Tibial nerve (tissue), 4 donors: Measurements from ENCODE around the gene ARL8B. TPM values are rescaled to one million over a fixed set of nuclear protein-coding genes. Genes with fewer than 3 reads are reported as not detected.
A peak's percentile ranks its signal among the peaks of the same experiment; 100 is the strongest.

Source experiments
- DNase-seq, 2 donors: peaks; one replicate each; pipeline ENCODE4 v3.0.0-alpha.2; 2019; ENCODE audit warnings: low spot score in 2 of 2
- H3K27ac ChIP-seq, 4 donors: fragments of 200-600 bp; sonication (generic) in 3 of 4; one replicate each; pipeline ENCODE4 v1.5.1; 2017 to 2019; ENCODE audit warnings: mild to moderate bottlenecking in 1 of 4
- H3K27me3 ChIP-seq, 2 donors: fragments of 200-600 bp; sonication (generic) in 1 of 2; one replicate each; pipeline versions ENCODE4 v1.5.1 to v1.6.0; 2017 to 2019
- H3K36me3 ChIP-seq, 3 donors: fragments of 200-600 bp; sonication (generic); one replicate each; pipeline ENCODE4 v1.5.1; 2018 to 2019
- H3K4me1 ChIP-seq, 4 donors: fragments of 200-600 bp; sonication (generic) in 3 of 4; one replicate each; pipeline ENCODE4 v1.5.1; 2017 to 2019
- H3K4me3 ChIP-seq, 4 donors: fragments of 200-600 bp; sonication (generic) in 3 of 4; one replicate each; pipeline ENCODE4 v1.5.1; 2017 to 2019; ENCODE audit warnings: mild to moderate bottlenecking in 1 of 4, moderate library complexity in 1 of 4
- H3K9me3 ChIP-seq, 4 donors: fragments of 200-600 bp; sonication (generic) in 3 of 4; one replicate each; pipeline ENCODE4 v1.5.1; 2017 to 2019
- EP300 ChIP-seq, 2 donors: sonication (generic); formaldehyde crosslinking; IDR thresholded peaks; one replicate each; pipeline ENCODE4 v1.6.1; 2017; ENCODE audit warnings: antibody characterized with exemption in 2 of 2, mild to moderate bottlenecking in 1 of 2
- POLR2A ChIP-seq, 2 donors: fragments of 450-650 bp; IDR thresholded peaks; one replicate each; pipeline ENCODE4 v1.6.1; 2017; ENCODE audit warnings: antibody characterized with exemption in 2 of 2, mild to moderate bottlenecking in 2 of 2, moderate library complexity in 2 of 2
- WGBS, 2 donors: methylation state at CpG; one replicate each; pipeline ENCODE4 v1.1.5; 2018; 5-methylcytosine and 5-hydroxymethylcytosine counted together
- total RNA-seq, 4 donors: library from RNA; depleted of rRNA; stranded (reverse); fragments of >200 nt; gene quantifications; one replicate each; pipeline ENCODE4 v1.1.0, GENCODE V29; 2016
- TF ChIP-seq, protein P1 (sequence below), 5 experiments: fragments of 200-600 bp in 3 of 5; fragments of 450-650 bp in 2 of 5; sonication (generic) in 3 of 5; IDR thresholded peaks; one replicate each; pipeline ENCODE4 v1.5.1; 2016 to 2019; ENCODE audit warnings: antibody characterized with exemption in 5 of 5, mild to moderate bottlenecking in 3 of 5, moderate library complexity in 2 of 5

ARL8B gene
- total RNA-seq, 4 donors from 2014 or later: 47.6 to 54.4 (median 49.4) TPM

DNA sequence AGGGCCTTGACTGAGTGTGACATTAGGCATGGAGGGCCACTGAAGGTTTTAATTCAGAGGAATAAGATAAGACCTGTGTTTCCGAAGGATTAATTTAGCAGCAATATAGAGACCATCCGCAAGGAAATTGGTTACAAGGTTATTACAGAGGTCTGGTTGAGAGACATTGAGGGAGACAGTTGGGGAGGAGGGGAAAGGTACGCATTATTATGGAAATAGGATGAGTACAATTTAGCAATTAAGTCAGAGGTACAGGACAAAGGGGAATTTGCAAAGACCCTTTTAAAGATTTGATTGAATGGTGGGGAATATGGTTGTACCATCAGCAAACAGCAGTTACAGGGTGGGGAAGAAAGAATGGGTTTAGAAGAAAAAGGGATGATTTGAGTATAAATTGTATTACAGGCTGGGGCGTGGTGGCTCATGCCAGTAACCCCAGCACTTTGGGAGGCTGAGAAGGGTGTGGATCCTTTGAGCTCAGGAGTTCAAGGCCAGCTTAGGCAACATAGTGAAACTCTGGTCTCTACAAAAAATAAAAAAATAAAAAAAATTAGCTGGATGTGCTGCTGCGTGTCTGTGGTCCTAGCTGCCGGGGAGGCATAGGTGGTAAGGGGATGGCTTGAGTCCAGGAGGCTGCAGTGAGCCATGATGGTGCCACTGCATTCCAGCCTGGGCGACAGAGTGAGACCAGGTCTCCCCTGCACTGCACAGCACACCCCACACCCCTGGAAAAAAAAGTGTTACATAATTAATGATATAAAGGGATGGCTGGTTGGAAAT is 11.3 kb downstream of the ARL8B start:
- no peak overlapping the region for H3K27ac ChIP-seq
- H3K27me3 ChIP-seq: no peaks in the 10 kb centered on the region
- no peak overlapping the region for H3K4me3 ChIP-seq
- no peak for DNase-seq
- peaks cover 0 to 77% (median 24%) of the 10 kb centered on the region in 4 donors for H3K4me1 ChIP-seq
- no peaks in the 10 kb centered on the region for H3K9me3 ChIP-seq
- 86 to 88% methylated on average over 7 of the region's 7 CpGs for WGBS, 2 donors
- H3K36me3 ChIP-seq: peaks cover 0 to 15% (median 0%) of the 10 kb centered on the region in 3 donors
- no peak for TF ChIP-seq EP300 (IDR thresholded peaks at IDR 0.05)
- TF ChIP-seq, protein P1, sequence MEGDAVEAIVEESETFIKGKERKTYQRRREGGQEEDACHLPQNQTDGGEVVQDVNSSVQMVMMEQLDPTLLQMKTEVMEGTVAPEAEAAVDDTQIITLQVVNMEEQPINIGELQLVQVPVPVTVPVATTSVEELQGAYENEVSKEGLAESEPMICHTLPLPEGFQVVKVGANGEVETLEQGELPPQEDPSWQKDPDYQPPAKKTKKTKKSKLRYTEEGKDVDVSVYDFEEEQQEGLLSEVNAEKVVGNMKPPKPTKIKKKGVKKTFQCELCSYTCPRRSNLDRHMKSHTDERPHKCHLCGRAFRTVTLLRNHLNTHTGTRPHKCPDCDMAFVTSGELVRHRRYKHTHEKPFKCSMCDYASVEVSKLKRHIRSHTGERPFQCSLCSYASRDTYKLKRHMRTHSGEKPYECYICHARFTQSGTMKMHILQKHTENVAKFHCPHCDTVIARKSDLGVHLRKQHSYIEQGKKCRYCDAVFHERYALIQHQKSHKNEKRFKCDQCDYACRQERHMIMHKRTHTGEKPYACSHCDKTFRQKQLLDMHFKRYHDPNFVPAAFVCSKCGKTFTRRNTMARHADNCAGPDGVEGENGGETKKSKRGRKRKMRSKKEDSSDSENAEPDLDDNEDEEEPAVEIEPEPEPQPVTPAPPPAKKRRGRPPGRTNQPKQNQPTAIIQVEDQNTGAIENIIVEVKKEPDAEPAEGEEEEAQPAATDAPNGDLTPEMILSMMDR (IDR thresholded peaks at IDR 0.05): no peak
- no peak for TF ChIP-seq POLR2A (IDR thresholded peaks at IDR 0.05)

DNA sequence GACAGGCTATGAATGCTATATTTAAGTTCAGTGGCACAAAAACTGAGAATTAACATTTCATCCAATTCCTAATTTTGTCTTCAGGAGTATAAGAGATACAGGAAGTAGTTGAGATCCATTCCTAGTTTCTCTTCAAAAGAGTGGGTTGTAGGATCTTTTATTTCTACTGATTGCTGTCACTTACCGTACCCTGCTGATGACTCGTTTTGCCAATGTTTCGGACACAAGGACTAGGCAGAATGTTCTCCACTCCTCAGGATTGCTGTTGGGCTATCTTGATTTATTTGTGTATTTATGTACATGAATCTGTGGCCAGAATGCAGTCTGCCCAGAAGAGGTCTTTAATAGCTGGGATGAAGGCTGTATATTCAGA is 11.9 kb downstream of the ARL8B start:
- DNase-seq: no peak
- peaks cover 0 to 78% (median 29%) of the 10 kb centered on the region in 4 donors for H3K4me1 ChIP-seq

DNA sequence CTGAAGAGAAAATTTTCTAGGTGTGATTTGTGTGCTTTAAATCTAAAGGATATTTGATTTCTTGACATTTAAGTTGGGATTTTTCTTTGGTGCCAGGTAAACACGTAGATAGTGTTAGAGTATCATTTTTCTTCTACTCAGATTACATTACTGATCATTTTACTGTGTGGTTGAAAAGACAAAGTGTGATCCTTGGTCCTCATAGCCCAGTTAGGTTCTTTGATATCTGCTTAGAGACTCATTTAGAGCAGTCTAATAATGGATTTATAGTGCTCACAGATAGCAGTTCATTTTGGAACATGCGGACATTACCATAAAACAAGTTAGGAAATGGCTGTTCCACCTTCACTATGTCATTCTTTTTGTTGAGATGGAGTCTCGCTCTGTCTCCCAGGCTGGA is 12.4 kb downstream of the ARL8B start:
- Histone ChIP-seq H3K27ac (no peak overlapping the region), H3K36me3 (peaks cover 0 to 14% (median 0%) of the 10 kb centered on the region in 3 donors), H3K4me1 (peaks cover 0 to 78% (median 32%) of the 10 kb centered on the region in 4 donors), H3K9me3 (no peaks in the 10 kb centered on the region), H3K4me3 (no peak overlapping the region), H3K27me3 (no peaks in the 10 kb centered on the region)
- WGBS, 2 donors: 88 to 93% methylated on average over 3 of the region's 3 CpGs
- DNase-seq: no peak
- TF ChIP-seq EP300 (IDR thresholded peaks at IDR 0.05): no peak
- TF ChIP-seq, protein P1 (IDR thresholded peaks at IDR 0.05): no peak

More for the DNA sequence above, 11.9 kb downstream of the ARL8B start:
- H3K4me3 ChIP-seq: no peak overlapping the region
- H3K27ac ChIP-seq: no peak overlapping the region
- no peaks in the 10 kb centered on the region for H3K9me3 ChIP-seq
- TF ChIP-seq POLR2A (IDR thresholded peaks at IDR 0.05) (no peak), EP300 (IDR thresholded peaks at IDR 0.05) (no peak)
- peaks cover 0 to 15% (median 0%) of the 10 kb centered on the region in 3 donors for H3K36me3 ChIP-seq
- no peaks in the 10 kb centered on the region for H3K27me3 ChIP-seq
- WGBS, 2 donors: 86 to 88% methylated on average over 3 of the region's 3 CpGs

DNA sequence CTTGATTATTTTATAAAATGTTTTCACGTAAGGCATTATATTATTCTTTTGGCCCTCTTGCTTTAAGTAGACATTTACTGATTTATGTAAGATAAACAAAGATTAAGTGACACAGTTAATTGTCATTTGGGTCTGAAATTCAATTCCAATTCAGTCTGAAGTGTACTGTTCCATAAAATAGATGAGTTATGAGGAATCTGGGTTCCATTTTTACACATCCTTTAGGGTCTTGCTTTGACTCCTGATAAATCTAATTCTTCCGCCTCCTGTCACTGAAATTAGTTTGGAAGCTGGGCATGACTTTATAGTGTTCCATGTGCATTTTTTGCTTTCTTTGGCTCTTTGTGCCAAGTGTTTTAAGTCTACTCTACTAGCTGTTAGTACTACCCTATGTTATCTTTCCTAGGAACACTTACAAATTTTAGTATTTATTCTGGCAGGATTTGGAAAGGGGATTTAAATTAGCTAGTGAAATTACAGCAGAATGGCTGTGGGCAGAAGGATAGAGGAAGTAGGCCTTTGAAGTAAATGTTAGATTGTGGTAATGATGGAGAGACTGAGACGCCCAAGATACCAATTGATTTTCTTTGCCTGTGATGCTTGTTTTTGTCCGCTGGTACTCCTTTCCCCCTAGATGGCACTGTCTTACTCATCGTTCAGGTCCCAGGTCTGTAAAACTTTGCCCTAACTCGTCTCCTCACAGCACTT is 14.3 kb downstream of the ARL8B start:
- Histone ChIP-seq H3K27ac (no peak overlapping the region), H3K4me3 (no peak overlapping the region), H3K27me3 (no peaks in the 10 kb centered on the region), H3K4me1 (peaks cover 0 to 89% (median 37%) of the 10 kb centered on the region in 4 donors), H3K36me3 (no peaks in the 10 kb centered on the region), H3K9me3 (no peaks in the 10 kb centered on the region)
- 66 to 72% methylated on average over 6 of the region's 6 CpGs for WGBS, 2 donors
- DNase-seq: no peak
- TF ChIP-seq EP300 (IDR thresholded peaks at IDR 0.05): no peak
- TF ChIP-seq, protein P1 (IDR thresholded peaks at IDR 0.05): peak in 1 of 5 experiments; percentile 27

DNA sequence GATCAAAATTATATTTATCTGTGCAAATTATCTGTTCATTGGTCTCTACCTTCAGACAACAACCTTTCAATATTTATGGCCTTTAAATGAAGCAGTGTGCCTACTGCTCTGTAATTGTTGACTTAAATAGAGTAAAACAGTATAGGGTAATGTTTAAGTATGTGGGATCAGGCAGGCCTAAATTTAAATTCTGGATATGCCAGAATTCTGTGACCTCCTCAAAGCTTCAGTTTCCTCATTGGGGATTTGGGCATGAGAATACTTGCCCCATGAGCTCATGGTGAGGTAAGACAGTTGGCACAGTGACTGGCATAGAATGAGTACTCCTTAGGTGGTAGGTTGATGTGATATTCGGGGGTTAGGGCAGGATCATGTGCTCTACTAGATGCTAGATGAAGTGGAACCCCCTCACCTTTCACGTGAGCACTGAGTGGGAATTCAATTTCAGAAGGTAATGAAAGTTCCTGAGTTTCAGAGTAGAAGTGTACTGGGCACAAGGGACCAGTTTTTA is 14.9 kb downstream of the ARL8B start:
- TF ChIP-seq, protein P1 (IDR thresholded peaks at IDR 0.05): no peak
- TF ChIP-seq EP300 (IDR thresholded peaks at IDR 0.05): no peak
- TF ChIP-seq POLR2A (IDR thresholded peaks at IDR 0.05): no peak
- H3K4me1 ChIP-seq: peaks cover 0 to 94% (median 37%) of the 10 kb centered on the region in 4 donors
- WGBS, 2 donors: 87 to 88% methylated on average over 2 of the region's 2 CpGs

More for the DNA sequence above, 14.9 kb downstream of the ARL8B start:
- DNase-seq: no peak
- Histone ChIP-seq H3K9me3 (no peaks in the 10 kb centered on the region), H3K27me3 (no peaks in the 10 kb centered on the region), H3K27ac (no peak overlapping the region), H3K4me3 (no peak overlapping the region), H3K36me3 (no peaks in the 10 kb centered on the region)
